Activated naive CD4-positive, alpha-beta T cell treated with anti-CD3 and anti-CD28 coated beads, Interleukin-2, amount 50 U/mL, for 16 hours (primary cell): ENCODE data around the gene C19orf18.
"Not testable (repeated sequence)": the region's sequence is repeated elsewhere in the genome, so short reads cannot be mapped to it uniquely, and the experiment has no call there.

Experiments used
- DNase-seq: peaks from one replicate; pipeline ENCODE4 v3.0.0-alpha.2; 2020

The C19orf18 gene

GRCh38 chr19:57974434-57974833, at the start of gene C19orf18:
C19orf18 (minus strand) TSS chr19:57974534; CDS start chr19:57974432, 102 bp downstream.
- DNase-seq = no peak

DNA sequence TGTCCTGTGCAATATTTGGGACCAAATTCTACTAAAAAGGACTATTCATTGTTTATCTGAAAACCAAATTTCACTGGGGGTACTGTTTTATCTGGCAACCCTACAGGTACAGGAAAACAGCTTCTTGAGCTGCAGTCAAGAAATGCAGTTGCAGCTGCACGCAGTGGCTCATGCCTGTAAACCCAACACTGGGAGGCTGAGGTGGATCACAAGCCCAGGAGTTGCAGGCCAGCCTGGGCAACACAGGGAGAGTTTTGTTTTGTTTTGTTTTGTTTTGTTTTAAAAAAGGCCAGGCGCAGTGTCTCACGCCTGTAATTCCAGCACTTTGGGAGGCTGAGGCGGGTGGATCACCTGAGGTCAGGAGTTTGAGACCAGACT, 47.9 kb upstream of the C19orf18 start:
- DNase-seq = no peak

- DNase-seq = peak; percentile 27
Measured at GRCh38 chr19:58021541-58022282, 47.4 kb upstream of the C19orf18 start.

DNA sequence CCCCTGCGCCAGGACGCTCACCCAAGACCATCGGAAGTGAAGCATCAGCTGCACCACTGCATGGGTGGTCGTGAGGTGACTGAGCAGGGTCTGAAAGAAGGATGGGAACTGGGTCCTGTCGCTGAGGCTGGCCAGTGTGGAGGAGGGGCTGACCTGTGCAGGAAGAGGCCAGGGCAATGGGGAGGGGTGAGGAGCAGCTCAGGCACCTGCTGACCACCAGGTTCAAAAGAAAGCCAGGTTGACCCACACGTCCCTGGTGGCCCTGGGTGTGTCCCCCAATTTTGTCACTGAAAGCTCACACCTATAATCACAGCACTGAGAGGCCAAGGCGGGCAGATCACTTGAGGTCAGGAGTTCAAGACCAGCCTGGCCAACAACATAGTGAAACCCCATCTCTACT, 45.8 kb upstream of the C19orf18 start:
- no peak for DNase-seq

DNA sequence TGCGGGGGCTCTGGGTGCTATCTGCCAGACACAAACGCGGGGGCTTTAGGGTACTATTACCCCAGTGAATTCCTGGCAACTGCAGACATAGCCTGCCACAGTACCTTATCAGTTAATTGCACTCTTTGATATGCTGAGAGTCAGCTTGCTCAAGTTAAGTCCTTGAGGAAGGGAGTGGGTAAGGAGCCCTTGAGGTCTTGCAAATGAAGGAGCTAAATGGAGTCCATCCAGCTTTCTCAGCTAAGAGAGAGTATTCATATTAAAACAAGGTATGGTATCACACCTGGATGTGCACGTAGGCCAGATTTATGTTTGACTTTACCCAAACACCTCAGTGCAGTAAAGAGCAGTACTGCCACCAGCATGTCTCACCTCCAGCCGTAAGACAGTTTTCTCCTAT, 39.8 kb upstream of the C19orf18 start:
- DNase-seq = no peak

- no peak for DNase-seq
Measured at GRCh38 chr19:58010507-58010906, 36.2 kb upstream of the C19orf18 start.

DNA sequence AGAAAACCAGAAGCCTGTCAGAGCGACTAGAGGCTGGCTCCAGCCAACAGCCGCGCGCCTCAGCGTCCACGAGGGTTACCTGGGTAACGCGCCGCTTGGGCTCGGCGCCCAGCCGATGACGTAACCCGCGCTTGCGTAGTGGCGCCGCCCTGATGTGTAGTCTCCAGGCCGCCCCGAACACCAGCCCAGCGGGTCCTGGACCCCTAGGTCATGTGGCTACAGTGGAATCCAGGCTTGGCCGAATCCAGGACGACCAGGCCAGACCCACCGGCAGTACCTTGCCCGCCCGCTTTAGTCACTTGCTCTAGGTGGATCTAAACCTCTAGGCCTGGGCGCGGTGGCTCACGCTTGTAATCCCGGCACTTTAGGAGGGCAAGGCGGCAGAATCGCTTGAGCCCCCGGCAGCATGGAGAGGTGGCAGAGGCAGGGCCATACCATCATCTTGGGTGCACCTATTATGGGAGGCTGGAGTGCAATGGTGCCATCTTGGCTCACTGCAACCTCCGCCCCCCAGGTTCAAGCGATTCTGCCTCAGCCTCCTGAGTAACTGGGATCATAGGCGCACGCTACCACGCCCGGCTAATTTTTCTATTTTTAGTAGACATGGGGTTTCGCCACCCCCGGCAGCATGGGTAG, 35.5 kb upstream of the C19orf18 start:
- peak; percentile 24 for DNase-seq

DNA sequence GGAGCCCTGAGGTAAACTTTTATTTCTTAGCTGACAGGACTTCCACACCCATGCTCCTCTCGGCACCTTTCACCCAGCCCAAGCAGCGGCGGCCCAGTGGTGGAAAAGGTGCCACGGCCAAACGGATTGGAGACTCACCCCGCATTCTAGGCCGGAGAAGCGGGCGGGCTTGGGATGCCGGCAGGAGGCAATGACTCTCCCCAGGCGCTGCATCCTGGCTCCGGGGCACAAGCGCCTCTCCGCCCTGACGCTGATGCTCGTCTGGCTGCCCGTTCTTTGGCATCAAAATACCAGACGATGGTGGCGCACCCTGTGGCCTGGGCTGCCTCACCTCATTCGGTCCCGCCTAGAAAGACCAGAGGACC, 34.9 kb upstream of the C19orf18 start:
- DNase-seq = no peak

- DNase-seq = not testable (repeated sequence)
Measured at GRCh38 chr19:58008877-58009276, 34.5 kb upstream of the C19orf18 start.

DNA sequence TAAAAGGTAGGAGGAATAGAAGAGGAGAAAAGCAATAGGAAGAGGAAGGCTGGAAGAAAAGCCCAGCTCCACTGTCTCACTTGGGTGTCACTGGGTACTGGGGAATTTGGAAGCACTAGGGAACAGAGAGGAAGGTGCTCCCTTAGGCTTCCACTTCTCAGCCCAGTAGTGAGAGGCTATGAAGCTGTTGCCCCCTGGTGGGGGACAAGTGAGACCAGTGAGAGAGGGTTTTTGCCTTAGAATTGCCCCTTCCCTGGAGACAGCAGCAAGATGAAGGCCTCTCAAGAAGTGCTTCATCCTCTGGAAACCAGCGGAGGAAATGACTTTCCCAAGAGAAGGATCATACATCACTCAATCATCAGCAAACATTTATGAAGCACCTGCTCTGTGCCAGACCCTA, 33.0 kb upstream of the C19orf18 start:
- DNase-seq = no peak

DNA sequence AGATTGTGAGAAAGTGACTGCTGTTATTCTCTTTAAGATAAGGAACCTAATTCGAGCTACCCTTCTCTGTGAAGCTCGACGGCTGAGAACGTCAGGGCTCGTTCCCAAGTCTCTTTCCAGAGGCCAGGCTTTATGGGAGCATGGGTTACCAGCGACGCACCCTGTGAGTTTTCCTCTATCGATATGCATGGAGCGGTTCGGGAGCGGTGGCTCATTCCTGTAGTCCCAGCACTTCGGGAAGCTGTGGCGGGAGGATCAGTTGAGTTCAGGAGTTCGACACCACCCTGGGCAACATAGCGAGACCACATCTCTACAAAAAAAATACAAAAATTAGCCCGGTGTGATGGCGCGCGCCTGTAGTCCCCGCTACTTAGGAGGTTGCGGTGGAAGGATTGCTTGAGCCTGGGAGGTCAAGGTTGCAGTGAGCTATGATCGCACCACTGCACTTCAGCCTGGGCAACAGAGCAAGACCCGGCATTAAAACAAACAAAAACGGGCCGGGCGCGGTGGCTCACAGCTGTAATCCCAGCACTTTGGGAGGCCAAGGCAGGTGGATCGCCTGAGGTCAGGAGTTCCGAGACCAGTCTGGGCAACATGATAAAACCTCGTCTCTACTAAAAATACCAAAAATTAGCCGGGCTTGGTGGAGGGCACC, 29.0 kb upstream of the C19orf18 start:
- no peak for DNase-seq

DNA sequence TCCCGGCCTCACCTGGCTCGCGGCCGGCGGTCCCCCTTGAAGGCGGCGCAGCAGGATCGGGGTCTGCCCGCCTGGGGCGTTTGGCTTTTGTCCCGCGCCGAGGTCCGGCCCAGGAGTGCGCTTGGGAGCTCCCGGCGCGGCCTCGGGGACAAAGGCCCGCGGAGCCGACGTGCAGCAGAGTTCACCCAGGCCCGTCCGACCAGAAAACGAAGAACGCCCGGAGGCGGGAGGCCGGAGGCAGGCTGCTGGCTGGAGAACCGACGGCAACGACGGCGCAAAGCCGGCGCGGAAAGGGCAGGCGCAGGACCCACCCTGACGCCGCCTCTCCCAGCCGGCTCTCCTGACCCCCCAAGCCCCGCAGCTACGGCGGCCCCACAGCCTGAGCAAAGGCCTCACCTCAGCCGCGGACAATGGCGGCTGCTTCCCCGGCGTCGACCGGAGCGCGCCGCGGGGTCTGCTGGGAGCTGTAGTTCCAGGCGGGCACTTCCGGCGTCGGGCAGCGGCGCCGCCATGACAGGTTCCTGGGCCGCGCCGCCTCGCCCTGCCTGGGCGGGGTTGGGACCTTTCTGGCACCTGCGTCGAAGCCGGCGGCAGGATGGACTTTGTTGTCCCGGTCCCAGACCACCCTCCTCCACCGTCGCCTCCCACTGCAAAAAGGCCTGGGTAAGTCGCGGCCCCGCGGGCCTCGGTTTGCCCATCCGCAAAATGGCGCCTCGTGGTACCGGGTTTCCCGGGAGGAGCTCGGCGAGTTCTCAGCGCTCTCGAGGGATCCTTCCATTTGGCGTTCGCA, 28.2 kb upstream of the C19orf18 start, which contains the start of gene ZNF606:
TSS of gene ZNF606 (minus strand) at position 437 of the 790 bp plus-strand sequence. CDS start 1,501 bp downstream, outside the sequence.
- peak; percentile 88 for DNase-seq

- no peak for DNase-seq
Measured at GRCh38 chr19:58001895-58002369, 27.6 kb upstream of the C19orf18 start.

DNA sequence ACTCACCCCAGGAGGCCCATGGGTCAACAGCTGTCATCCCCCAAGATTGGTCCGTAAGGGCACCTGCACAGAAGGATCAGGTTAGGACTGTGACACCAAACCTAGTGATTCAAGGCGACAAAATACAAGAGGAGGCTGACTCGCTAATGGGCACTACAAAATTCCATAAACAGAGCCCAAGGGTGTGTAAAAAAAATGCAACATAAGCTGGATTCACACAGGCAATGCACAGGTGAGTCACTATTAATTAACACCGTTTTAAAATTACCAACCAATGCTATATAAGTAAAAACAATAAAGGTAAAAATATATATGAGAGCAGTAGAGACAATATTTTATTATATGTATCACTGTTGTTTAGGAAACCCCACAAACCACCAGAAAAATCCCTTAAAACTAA, 26.3 kb upstream of the C19orf18 start:
- no peak for DNase-seq

GRCh38 chr19:57992841-57993240, 18.5 kb upstream of the C19orf18 start:
- no peak for DNase-seq

GRCh38 chr19:57978586-57979289, 4.4 kb upstream of the C19orf18 start:
- DNase-seq = no peak

DNA sequence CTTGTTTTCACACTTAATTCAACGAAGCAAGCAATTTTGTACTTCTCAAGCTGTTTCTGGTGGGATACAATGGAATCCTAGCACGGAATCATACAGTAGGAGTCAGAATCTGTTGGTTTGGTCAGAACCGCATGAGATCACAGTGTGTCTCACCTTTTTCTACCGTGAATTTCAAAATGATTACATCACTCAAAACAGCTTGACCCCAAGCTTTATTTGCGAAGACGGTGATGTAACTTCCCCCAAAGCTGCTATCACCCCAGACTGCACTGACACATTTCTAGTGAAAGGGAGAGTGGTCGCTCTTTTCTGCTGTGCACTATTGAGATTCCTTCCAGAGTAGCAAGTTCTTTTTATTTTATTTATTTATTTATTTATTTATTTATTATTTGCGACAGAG, 9.6 kb downstream of the C19orf18 start:
- no peak for DNase-seq

DNA sequence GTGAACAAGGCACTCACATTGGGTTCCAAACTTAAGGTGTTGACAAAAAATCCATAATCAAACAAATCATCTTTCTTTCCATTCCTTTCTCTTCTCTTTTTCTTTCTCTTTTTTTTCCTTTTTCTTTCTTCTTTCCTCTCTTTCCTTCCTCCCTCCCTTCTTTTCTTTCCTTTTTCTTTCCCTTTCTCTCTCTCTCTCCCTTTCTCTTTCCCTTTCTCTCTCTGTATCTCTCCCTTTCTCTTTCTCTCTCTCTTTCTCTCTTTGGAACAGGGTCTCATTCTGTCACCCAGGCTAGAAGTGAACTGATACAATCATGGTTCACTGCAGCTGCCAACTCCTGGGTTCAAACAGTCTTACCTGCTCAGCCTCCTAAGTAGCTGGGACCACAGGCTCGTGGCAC, 12.5 kb downstream of the C19orf18 start:
- DNase-seq = no peak

- DNase-seq = no peak
Measured at GRCh38 chr19:57954996-57955395, 19.3 kb downstream of the C19orf18 start.

DNA sequence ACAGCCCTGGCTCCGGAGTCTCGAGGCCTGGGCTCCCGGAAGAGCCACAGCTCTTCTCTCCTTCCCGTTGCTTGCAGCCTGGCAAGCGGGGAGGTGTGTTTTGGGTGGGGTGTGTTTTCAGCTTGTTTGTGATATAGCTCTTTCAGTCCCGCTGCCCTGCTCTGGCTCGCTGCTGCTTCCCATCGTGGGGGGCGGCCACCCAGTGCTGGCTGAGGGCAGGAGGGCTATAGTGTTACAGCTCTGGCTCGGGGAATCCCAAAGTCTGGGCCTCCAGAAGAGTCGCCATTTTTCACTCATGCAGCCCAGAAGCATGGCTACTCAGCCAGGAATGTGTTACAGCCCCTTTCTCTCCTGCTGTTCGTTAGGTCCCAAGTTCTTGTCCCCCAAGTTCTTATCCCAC, 24.6 kb downstream of the C19orf18 start:
- no peak for DNase-seq

- DNase-seq = no peak
Measured at GRCh38 chr19:57949296-57949695, 25.0 kb downstream of the C19orf18 start.

- peak; percentile 95 for DNase-seq
Measured at GRCh38 chr19:57947419-57948134, 26.8 kb downstream of the C19orf18 start, which contains the start of gene ZNF256. ZNF256 (minus strand) TSS chr19:57947706; CDS start chr19:57947474, 232 bp downstream.
